ENCODE data around the gene RPS21. TPM values are rescaled to one million over a fixed set of nuclear protein-coding genes. Genes with fewer than 3 reads are reported as not detected.

The RPS21 gene
- total RNA-seq, 1 donor from 2014 or later, result 2,912 TPM

DNA sequence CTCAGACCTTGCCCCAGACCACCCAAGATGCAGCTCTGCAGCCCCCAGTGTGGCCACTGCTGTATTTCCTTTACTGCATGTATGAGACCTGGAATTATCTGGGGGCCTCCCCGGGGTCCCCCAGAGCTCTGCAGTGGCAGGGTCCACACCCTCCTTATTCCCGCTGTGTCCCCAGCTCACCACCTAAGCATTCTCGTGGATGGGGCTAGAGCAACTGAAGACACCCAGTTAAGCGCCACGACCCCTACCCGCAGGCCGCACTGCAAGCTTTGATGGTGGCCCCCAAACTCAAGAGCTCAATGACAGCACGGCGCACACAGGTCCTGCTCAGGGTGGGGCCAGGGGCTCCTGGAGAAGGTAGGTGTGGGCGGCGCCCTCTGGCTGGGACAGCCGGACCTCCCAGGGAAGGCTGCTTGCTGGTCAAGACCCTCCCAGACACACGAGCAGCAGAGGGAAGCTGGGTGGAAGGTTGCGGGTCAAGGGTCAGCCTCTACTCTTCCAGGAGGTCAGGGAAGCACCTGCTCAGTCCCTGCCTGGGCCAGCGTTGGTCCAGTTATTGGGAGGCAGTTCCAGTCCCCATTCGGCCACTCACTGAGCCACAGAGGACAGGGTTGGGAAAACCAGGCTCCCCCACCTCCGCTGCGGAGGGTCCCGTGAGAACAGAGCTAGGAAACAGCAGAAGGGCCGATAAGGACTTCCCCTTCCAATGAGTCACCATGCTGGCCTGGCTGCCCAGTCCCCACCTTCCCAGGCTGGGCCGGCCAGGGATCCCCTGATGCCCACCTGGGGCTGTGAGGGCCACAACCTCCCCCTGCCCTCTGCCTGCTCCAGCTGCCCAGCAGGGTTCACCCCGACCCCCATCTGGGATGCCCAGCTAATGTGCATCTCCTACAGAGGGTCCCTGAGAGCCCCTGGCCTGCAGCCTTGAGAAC, 22.7 kb upstream of the RPS21 start:
- TF ChIP-seq, protein P1, sequence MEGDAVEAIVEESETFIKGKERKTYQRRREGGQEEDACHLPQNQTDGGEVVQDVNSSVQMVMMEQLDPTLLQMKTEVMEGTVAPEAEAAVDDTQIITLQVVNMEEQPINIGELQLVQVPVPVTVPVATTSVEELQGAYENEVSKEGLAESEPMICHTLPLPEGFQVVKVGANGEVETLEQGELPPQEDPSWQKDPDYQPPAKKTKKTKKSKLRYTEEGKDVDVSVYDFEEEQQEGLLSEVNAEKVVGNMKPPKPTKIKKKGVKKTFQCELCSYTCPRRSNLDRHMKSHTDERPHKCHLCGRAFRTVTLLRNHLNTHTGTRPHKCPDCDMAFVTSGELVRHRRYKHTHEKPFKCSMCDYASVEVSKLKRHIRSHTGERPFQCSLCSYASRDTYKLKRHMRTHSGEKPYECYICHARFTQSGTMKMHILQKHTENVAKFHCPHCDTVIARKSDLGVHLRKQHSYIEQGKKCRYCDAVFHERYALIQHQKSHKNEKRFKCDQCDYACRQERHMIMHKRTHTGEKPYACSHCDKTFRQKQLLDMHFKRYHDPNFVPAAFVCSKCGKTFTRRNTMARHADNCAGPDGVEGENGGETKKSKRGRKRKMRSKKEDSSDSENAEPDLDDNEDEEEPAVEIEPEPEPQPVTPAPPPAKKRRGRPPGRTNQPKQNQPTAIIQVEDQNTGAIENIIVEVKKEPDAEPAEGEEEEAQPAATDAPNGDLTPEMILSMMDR (IDR thresholded peaks at IDR 0.05), result no peak
- H3K36me3 Mint-ChIP-seq (ENCODE audit: low read depth), result no peaks in the 10 kb centered on the region
- ChIA-PET POLR2A (interaction anchor here (1.2 to 1.8 kb wide), 3 partner anchors 11 to 61 kb away, joined by 3 to 4 read pairs (median 4); no protein-coding TSS in a partner anchor), CTCF (interaction anchor here (1.5 kb wide), 1 partner anchor 63 kb away, joined by 3 read pairs; no protein-coding TSS in a partner anchor)
- no peak overlapping the region for H3K4me3 Mint-ChIP-seq
- no peaks in the 10 kb centered on the region for H3K27me3 Mint-ChIP-seq
- no peak overlapping the region for H3K27ac Mint-ChIP-seq
- H3K4me1 Mint-ChIP-seq, result peaks cover 10% of the 10 kb centered on the region
- ATAC-seq (ENCODE audit: low read depth) (no peak), DNase-seq (no peak)
- no peaks in the 10 kb centered on the region for H3K9me3 Mint-ChIP-seq
- intact Hi-C loops (cut with micrococcal nuclease), result no loop called here

DNA sequence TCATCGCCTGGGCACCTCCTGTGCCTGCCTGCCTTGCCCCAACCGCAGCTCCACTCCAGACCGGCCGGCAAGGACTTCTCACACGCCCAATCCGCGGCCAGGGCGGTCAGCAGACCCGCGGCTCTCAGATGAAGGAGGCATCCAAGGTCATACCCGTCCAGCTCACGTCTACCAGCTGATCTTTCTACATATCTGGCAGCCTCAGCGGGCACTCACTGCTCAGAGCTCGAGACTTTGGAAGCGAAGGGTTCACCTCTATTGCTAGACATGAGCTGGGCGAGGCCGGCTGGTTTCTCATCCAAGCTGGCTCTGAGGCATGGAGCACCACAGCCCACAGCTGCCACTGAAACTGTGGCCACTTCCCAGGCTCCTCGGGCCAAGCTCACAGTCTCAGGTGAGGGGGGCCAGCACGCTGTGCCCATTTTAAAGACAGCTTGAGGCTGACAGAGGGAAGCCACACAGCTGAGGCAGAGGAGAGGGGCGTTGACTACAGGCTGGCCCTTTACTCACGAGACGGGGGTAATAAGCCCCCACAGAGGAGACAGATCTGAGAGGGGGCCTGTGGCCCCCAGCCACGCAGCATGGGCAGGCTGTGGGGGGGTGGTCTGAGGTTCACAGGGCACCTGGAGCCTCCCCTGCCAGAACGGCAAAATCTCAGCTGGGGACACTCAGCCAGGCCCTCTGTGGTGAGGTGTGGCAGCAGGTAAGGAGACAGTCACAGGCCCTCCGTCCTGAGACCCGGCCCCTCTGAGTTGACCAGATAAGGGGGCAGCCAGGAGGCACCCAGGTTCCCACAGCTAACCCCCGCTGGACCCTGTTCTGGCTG, 21.8 kb upstream of the RPS21 start:
- Mint-ChIP-seq H3K36me3 (ENCODE audit: low read depth) (no peaks in the 10 kb centered on the region), H3K4me1 (peaks cover 14% of the 10 kb centered on the region), H3K27ac (no peak overlapping the region), H3K27me3 (peaks cover 2% of the 10 kb centered on the region), H3K4me3 (peak overlapping the region; percentile 55), H3K9me3 (no peaks in the 10 kb centered on the region)
- intact Hi-C loops (cut with micrococcal nuclease), result loop anchor here (5.0 kb wide), 1 partner anchor 183 kb away; the partner anchor contains the start of gene MTG2
- TF ChIP-seq, protein P1 (IDR thresholded peaks at IDR 0.05), result no peak
- ATAC-seq (ENCODE audit: low read depth) (no peak), DNase-seq (no peak)
- CTCF ChIA-PET, result interaction anchor here (1.4 to 1.5 kb wide), 2 partner anchors 17 to 64 kb away, joined by 3 to 6 read pairs; no protein-coding TSS in a partner anchor
- POLR2A ChIA-PET, result interaction anchor here (0.7 to 1.8 kb wide), 3 partner anchors 17 to 62 kb away, joined by 4 to 5 read pairs (median 4); no protein-coding TSS in a partner anchor

DNA sequence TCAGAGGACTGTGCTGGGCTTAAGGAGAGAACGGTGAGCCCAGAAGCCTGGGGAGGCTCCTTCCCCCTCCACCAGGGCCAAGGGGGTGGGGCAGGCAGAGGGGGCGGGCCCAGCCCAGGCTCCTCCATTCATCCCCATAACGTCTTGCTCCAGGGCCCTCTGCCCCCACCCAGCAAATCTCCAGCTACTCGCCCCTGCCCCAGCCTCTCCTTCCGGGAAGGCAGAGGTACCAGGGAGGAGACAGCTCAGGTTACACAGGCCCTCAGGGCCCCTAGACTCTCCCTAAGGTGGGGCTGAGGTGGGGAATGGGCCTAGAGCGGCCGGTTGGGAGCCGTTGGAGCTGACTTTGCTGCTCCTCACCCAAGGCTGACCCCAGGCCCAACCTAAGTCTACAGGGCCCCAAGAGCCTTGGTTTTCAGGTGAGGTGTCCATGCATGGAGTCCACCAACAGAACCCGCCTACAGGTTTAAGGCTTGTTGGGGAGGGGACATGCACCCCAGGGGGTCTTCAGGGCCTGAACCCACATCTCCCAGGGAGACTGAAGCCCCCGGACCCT, 21.0 kb upstream of the RPS21 start:
- POLR2A ChIA-PET, result interaction anchor here (0.5 to 1.8 kb wide), 5 partner anchors 14 to 220 kb away, joined by 3 to 8 read pairs (median 4); partner anchors contain the start of gene RPS21
- TF ChIP-seq, protein P1 (IDR thresholded peaks at IDR 0.05), result no peak
- Mint-ChIP-seq H3K27me3 (peaks cover 2% of the 10 kb centered on the region), H3K9me3 (no peaks in the 10 kb centered on the region), H3K4me1 (peaks cover 14% of the 10 kb centered on the region), H3K27ac (no peak overlapping the region), H3K4me3 (peak overlapping the region; percentile 46), H3K36me3 (ENCODE audit: low read depth) (no peaks in the 10 kb centered on the region)
- intact Hi-C loops (cut with micrococcal nuclease), result loop anchor here (5.0 kb wide), 1 partner anchor 184 kb away; the partner anchor contains the start of gene MTG2
- DNase-seq (no peak), ATAC-seq (ENCODE audit: low read depth) (peak; percentile 25)
- CTCF ChIA-PET, result interaction anchor here (1.4 to 1.9 kb wide), 3 partner anchors 16 to 65 kb away, joined by 3 to 6 read pairs (median 4); no protein-coding TSS in a partner anchor

DNA sequence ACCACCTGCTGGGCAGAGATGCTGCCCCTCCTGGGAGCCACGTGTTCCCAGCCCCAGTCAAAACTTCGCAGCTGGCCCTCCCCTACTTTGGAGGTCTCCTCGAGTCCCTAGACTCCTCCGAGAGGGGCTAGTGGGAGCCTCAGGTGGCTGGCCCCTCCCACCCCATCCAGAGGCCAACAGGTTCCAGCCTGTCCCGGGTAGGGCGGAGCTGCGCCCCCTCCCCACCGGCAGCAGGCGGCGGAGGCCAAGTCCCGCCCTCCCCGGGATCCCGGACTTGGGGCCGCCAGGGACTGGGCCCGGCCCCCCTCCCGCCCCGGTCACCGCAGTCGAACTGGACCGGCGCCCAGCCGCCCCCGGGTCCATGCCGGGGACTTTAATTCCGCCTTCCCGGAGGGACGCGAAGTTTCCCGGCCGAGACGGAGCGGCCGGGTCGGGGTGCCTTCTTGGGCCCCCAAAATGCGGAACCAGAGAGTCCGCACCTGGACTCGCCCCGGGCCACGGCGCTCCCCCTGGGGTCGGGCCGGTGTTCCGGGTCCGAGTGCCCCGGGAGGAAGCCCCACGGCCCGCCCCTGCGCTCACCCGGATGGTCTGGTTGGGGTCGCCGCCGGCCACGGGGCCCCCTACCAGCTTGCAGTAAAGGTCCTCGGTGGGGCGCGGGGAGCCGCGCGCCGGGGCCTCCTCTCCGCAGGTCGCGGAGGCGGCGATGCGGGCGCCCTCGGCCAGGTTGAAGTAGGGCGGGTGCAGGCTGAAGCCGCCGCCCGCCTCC, 20.4 kb upstream of the RPS21 start:
- intact Hi-C loops (cut with micrococcal nuclease), result loop anchor here (1.0 to 5.0 kb wide), 3 partner anchors 27 to 184 kb away; partner anchors contain the start of genes ADRM1 and MTG2
- H3K4me3 Mint-ChIP-seq, result peak overlapping the region; percentile 46
- H3K9me3 Mint-ChIP-seq, result no peaks in the 10 kb centered on the region
- H3K36me3 Mint-ChIP-seq (ENCODE audit: low read depth), result no peaks in the 10 kb centered on the region
- H3K4me1 Mint-ChIP-seq, result peaks cover 14% of the 10 kb centered on the region
- TF ChIP-seq, protein P1 (IDR thresholded peaks at IDR 0.05), result no peak
- H3K27ac Mint-ChIP-seq, result no peak overlapping the region
- DNase-seq, result no peak
- ATAC-seq (ENCODE audit: low read depth), result peak; percentile 43
- peaks cover 2% of the 10 kb centered on the region for H3K27me3 Mint-ChIP-seq
- ChIA-PET POLR2A (interaction anchor here (0.5 to 2.6 kb wide), 6 partner anchors 14 to 219 kb away, joined by 3 to 21 read pairs (median 4); partner anchors contain the start of genes ADRM1 and RPS21), CTCF (interaction anchor here (1.4 to 1.9 kb wide), 2 partner anchors 15 to 64 kb away, joined by 4 to 6 read pairs; no protein-coding TSS in a partner anchor)
